COR-L47 (cell line): ENCODE results near the gene TRDMT1.

Experiments
- DNase-seq: peaks from one replicate; lab custom pipeline; 2025; lab: John Stamatoyannopoulos, UW

Gene TRDMT1

GRCh38 chr10:17229967-17230682 is 28.7 kb upstream of the TRDMT1 start:
- DNase-seq: peak; percentile 6

- DNase-seq: no peak
Observed at GRCh38 chr10:17229717-17229966, 28.2 kb upstream of the TRDMT1 start.

- DNase-seq: no peak
Observed at GRCh38 chr10:17229016-17229716, 27.7 kb upstream of the TRDMT1 start.

GRCh38 chr10:17228091-17229015 is 26.9 kb upstream of the TRDMT1 start, which contains the start of gene VIM:
Gene VIM (plus strand): TSS chr10:17228241. CDS start chr10:17229423, 1,182 bp downstream.
- no peak for DNase-seq

GRCh38 chr10:17227367-17228090 is 26.1 kb upstream of the TRDMT1 start:
- DNase-seq: no peak

- DNase-seq: no peak
Observed at GRCh38 chr10:17226891-17227303, 25.4 kb upstream of the TRDMT1 start.

- DNase-seq: no peak
Observed at GRCh38 chr10:17225808-17226207, 24.3 kb upstream of the TRDMT1 start.

GRCh38 chr10:17222329-17222728 is 20.9 kb upstream of the TRDMT1 start:
- DNase-seq: no peak

GRCh38 chr10:17220652-17221100 is 19.2 kb upstream of the TRDMT1 start:
- DNase-seq: no peak

- no peak for DNase-seq
Observed at GRCh38 chr10:17219024-17219423, 17.6 kb upstream of the TRDMT1 start.

- no peak for DNase-seq
Observed at GRCh38 chr10:17217631-17218232, 16.3 kb upstream of the TRDMT1 start.

- no peak for DNase-seq
Observed at GRCh38 chr10:17216901-17217395, 15.5 kb upstream of the TRDMT1 start.

- DNase-seq: no peak
Observed at GRCh38 chr10:17216217-17216900, 14.9 kb upstream of the TRDMT1 start.

- DNase-seq: no peak
Observed at GRCh38 chr10:17215782-17216122, 14.3 kb upstream of the TRDMT1 start.

- DNase-seq: no peak
Observed at GRCh38 chr10:17214971-17215781, 13.7 kb upstream of the TRDMT1 start.

- DNase-seq: no peak
Observed at GRCh38 chr10:17214526-17214925, 13.1 kb upstream of the TRDMT1 start.

GRCh38 chr10:17213646-17214349 is 12.3 kb upstream of the TRDMT1 start:
- no peak for DNase-seq

GRCh38 chr10:17212802-17213221 is 11.3 kb upstream of the TRDMT1 start:
- DNase-seq: no peak

GRCh38 chr10:17210361-17210760 is 8.9 kb upstream of the TRDMT1 start:
- DNase-seq: no peak
